SK-N-SH (cell line): ENCODE results near the gene PRSS56.

Experiments
- CTCF ChIP-seq: fragments of 200-600 bp; sonication (generic); IDR thresholded peaks from 2 replicates; pipeline ENCODE4 v1.6.1; 2017; ENCODE audit warnings: antibody characterized with exemption, mild to moderate bottlenecking, moderate library complexity
- NFIC ChIP-seq: IDR thresholded peaks from 2 replicates; pipeline ENCODE4 v1.4.0; 2012; ENCODE audit warnings: borderline replicate concordance
- SIN3A ChIP-seq: IDR thresholded peaks from 2 replicates; pipeline ENCODE4 v1.6.1; 2012; ENCODE audit warnings: low read depth, mild to moderate bottlenecking, low read length, moderate library complexity, borderline replicate concordance
- TEAD4 ChIP-seq: IDR thresholded peaks from 2 replicates; pipeline ENCODE4 v1.4.0; 2012; ENCODE audit warnings: mild to moderate bottlenecking, borderline replicate concordance; ENCODE audit not compliant: insufficient read depth

GRCh38 chr2:232556426-232556825 is 36.2 kb downstream of the PRSS56 start:
- TF ChIP-seq SIN3A (no peak), TEAD4 (no peak), CTCF (no peak), NFIC (no peak)
